Colonic mucosa (tissue), 4 donors: ENCODE results near the gene WDHD1. TPM values are rescaled to one million over a fixed set of nuclear protein-coding genes. Genes with fewer than 3 reads are reported as not detected.
"Not testable (repeated sequence)": the region's sequence is repeated elsewhere in the genome, so short reads cannot be mapped to it uniquely, and the experiment has no call there.

Experiments
- DNase-seq: peaks from one replicate; pipeline ENCODE4 v3.0.0-alpha.2; 2020
- H3K27ac ChIP-seq: fragments of 200-600 bp; one replicate; pipeline ENCODE4 v1.8.0; 2021
- H3K27me3 ChIP-seq: fragments of 200-600 bp; one replicate; pipeline ENCODE4 v1.8.0; 2021
- H3K36me3 ChIP-seq: fragments of 200-600 bp; one replicate; pipeline ENCODE4 v1.8.0; 2021
- H3K4me1 ChIP-seq: fragments of 200-600 bp; one replicate; pipeline ENCODE4 v1.8.0; 2021; ENCODE audit warnings: mild to moderate bottlenecking
- H3K4me3 ChIP-seq: fragments of 200-600 bp; one replicate; pipeline ENCODE4 v1.8.0; 2021
- H3K9ac ChIP-seq, 2 donors: one replicate each; pipeline ENCODE4 v1.7.0; 2013; ENCODE audit warnings: control low read depth in 2 of 2, low read depth in 2 of 2, low read length in 2 of 2
- H3K9me3 ChIP-seq: fragments of 200-600 bp; one replicate; pipeline ENCODE4 v1.8.0; 2021
- intact Hi-C: fragments of 100-400 bp; cut with DNase I; formaldehyde crosslinking; loops from one replicate; pipeline ENCODE4 v1.14.1; 2022
- total RNA-seq, 2 donors: library from RNA; stranded (reverse); fragmentation: NEBNext Ultra II Directional in 1 of 2; extraction: Animal tissue kit (Norgen Biotek cat#: 25700) in 1 of 2; gene quantifications; one replicate each; pipeline ENCODE4 v1.2.1, GENCODE V29; 2021
- TF ChIP-seq, protein P1 (sequence below): fragments of 200-600 bp; IDR thresholded peaks from one replicate; pipeline ENCODE4 v1.8.0; 2022; ENCODE audit warnings: antibody characterized with exemption, mild to moderate bottlenecking
- donor health status: healthy.
- donor health status: DM: no; HTN: no; CAD: no.
- donor health status: DM: no; HTN: no; CAD: no.

The WDHD1 gene
- total RNA-seq, 2 donors from 2014 or later = 5.8 to 22.6 TPM

DNA sequence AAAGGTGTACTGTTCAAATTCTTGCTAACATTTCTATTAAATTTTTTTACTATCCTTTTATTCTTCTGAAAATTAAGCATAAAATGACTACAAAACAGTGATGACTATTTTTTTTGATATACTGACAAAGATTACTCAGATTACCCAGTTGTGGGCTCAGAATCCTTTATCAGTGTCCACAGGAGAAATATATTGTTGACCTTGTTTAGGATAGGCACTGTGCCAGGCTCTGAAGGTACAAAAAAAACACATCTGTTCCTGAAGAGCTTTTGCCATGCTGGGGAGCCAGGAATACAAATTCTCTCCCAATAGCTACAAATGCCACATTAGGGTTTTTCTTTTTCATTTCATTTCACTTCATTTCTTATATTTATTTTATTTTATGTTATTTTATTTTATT, 97.3 kb downstream of the WDHD1 start:
- Histone ChIP-seq H3K27me3 (no peaks in the 10 kb centered on the region), H3K9me3 (no peaks in the 10 kb centered on the region), H3K9ac (no peak overlapping the region), H3K4me3 (no peak overlapping the region), H3K4me1 (no peaks in the 10 kb centered on the region), H3K36me3 (no peaks in the 10 kb centered on the region), H3K27ac (no peak overlapping the region)
- TF ChIP-seq, protein P1, sequence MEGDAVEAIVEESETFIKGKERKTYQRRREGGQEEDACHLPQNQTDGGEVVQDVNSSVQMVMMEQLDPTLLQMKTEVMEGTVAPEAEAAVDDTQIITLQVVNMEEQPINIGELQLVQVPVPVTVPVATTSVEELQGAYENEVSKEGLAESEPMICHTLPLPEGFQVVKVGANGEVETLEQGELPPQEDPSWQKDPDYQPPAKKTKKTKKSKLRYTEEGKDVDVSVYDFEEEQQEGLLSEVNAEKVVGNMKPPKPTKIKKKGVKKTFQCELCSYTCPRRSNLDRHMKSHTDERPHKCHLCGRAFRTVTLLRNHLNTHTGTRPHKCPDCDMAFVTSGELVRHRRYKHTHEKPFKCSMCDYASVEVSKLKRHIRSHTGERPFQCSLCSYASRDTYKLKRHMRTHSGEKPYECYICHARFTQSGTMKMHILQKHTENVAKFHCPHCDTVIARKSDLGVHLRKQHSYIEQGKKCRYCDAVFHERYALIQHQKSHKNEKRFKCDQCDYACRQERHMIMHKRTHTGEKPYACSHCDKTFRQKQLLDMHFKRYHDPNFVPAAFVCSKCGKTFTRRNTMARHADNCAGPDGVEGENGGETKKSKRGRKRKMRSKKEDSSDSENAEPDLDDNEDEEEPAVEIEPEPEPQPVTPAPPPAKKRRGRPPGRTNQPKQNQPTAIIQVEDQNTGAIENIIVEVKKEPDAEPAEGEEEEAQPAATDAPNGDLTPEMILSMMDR = no peak
- intact Hi-C loops = no loop called here
- no peak for DNase-seq

DNA sequence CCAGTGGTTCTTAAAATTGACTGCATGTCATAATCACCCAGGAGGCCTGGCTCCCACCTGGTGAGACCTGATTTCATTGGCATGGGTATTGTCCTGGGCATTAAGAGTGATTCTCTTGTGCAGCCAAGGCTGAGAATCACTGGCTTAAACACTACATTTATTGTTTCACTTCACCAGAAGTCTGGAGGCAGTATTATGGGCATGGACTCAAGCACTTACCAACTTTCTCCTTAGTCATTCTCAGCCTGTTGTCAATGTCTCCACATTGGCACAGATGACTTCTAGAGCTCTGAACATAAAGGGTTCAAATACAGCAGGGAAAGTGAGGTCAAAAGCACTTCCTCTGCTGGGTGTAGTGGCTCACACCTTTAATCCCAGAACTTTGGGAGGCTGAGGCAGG, 98.7 kb downstream of the WDHD1 start:
- Histone ChIP-seq H3K27ac (no peak overlapping the region), H3K4me1 (no peaks in the 10 kb centered on the region), H3K9me3 (no peaks in the 10 kb centered on the region), H3K9ac (no peak overlapping the region), H3K36me3 (no peaks in the 10 kb centered on the region), H3K4me3 (no peak overlapping the region), H3K27me3 (no peaks in the 10 kb centered on the region)
- intact Hi-C loops = no loop called here
- DNase-seq = no peak
- TF ChIP-seq, protein P1 = no peak

DNA sequence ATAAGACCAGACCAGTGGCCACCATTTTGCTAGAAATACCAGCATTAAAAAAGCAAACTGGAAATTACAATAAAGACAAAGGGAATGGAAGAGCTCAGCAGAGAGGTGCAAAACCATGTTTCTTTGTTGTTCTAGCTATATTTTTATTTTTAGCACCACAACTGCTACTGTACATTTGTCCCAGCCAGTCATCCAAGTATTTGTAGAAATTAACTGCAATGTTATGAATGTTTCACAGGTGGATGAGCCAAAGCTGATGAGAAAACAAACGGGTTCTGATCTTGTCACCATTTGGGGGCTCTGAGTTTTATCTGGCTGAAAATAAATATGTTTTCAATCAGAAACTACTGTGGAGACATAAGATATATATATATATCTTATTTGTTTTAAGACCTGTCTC, 99.3 kb downstream of the WDHD1 start:
- Histone ChIP-seq H3K9me3 (no peaks in the 10 kb centered on the region), H3K36me3 (no peaks in the 10 kb centered on the region), H3K4me1 (no peaks in the 10 kb centered on the region), H3K4me3 (no peak overlapping the region), H3K27ac (no peak overlapping the region), H3K9ac (no peak overlapping the region), H3K27me3 (no peaks in the 10 kb centered on the region)
- DNase-seq = no peak
- intact Hi-C loops = no loop called here
- TF ChIP-seq, protein P1 = no peak

DNA sequence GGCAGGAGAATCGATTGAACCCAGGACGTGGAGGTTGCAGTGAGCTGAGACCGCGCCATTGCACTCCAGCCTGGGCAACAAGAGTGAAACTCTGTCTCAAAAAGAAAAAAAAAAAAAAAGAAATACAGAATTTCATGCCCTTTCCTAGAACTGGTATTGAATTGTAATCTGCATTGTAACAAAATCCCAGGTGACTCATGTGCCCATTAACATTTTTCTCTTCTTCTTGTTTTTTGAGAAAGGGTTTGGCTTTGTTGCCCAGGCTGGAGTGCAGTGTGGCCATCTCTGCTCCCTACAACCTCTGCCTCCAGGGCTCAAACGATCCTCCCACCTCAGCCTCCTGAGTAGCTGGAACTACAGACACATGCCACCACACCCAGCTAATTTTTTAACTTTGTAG, 100.3 kb downstream of the WDHD1 start:
- intact Hi-C loops, H3K4me1 ChIP-seq, DNase-seq, H3K9ac ChIP-seq, H3K4me3 ChIP-seq, H3K27me3 ChIP-seq, H3K9me3 ChIP-seq, H3K36me3 ChIP-seq, H3K27ac ChIP-seq: not testable (repeated sequence)

DNA sequence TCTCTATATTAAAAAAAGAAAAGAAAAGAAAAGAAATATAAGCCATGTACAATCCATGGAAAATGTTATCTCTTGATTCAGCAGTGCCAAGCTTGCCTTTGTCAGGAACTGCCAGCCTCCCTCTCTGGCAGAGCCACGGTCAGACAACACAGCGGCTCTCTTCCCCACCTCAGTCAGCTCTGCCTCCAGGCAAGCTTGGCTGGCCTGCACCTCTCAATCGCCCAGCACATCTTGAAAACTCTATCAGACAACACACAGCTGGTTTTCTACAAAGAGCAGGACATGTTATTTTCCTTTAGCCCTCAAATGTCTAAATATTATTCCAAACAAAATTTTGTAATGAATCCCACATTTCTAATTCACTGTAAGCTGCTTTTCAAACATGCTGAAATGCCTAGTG, 104.3 kb downstream of the WDHD1 start:
- H3K4me1 ChIP-seq = no peaks in the 10 kb centered on the region
- no peaks in the 10 kb centered on the region for H3K36me3 ChIP-seq
- H3K9ac ChIP-seq = no peak overlapping the region
- no peaks in the 10 kb centered on the region for H3K27me3 ChIP-seq
- no peaks in the 10 kb centered on the region for H3K9me3 ChIP-seq
- TF ChIP-seq, protein P1 = no peak
- no peak overlapping the region for H3K27ac ChIP-seq
- intact Hi-C loops = no loop called here
- DNase-seq = no peak
- no peak overlapping the region for H3K4me3 ChIP-seq

DNA sequence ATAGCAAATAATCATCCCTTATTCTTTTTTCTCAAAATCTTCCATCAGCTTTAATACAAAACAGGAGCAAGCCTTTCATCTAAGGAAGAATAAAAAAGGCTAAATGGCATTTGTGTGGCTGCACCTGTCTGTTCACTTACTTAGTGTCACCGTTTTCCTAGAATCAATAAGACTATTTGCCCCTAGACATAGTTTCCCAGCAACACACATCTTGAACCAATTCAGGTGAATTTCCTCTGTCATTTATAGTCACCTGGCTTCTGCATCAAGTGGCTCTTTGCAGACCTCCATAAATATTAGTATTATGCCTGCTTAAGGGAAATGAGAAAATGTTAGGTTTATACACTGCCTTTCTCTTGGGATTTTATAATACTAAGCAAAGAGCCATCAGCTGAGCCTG, 106.8 kb downstream of the WDHD1 start:
- H3K4me1 ChIP-seq = no peaks in the 10 kb centered on the region
- intact Hi-C loops = no loop called here
- no peak overlapping the region for H3K4me3 ChIP-seq
- DNase-seq = no peak
- H3K9ac ChIP-seq = no peak overlapping the region
- no peaks in the 10 kb centered on the region for H3K9me3 ChIP-seq
- no peaks in the 10 kb centered on the region for H3K27me3 ChIP-seq
- no peak overlapping the region for H3K27ac ChIP-seq
- no peaks in the 10 kb centered on the region for H3K36me3 ChIP-seq
- TF ChIP-seq, protein P1 = no peak
